Mesenteric fat pad (tissue), 1 donor: ENCODE measurements around the gene ANKRD33B. TPM values are rescaled to one million over a fixed set of nuclear protein-coding genes. Genes with fewer than 3 reads are reported as not detected.

Experiments
- DNase-seq: peaks from one replicate; pipeline ENCODE4 v3.0.0-alpha.2; 2020; ENCODE audit warnings: low spot score
- total RNA-seq: library from RNA; stranded (reverse); fragmentation: NEBNext Ultra II Directional; extraction: Animal tissue kit (Norgen Biotek cat#: 25700); gene quantifications from one replicate; pipeline ENCODE4 v1.2.1, GENCODE V29; 2021
- donor health status: DM: yes; HTN: yes; CAD: no.

The ANKRD33B gene
- total RNA-seq, 1 donor from 2014 or later = 5.7 TPM

GRCh38 chr5:10671041-10672008, 107.5 kb downstream of the ANKRD33B start:
- DNase-seq = no peak

GRCh38 chr5:10672146-10673016, 108.5 kb downstream of the ANKRD33B start:
- no peak for DNase-seq

- DNase-seq = peak; percentile 33
Observed at GRCh38 chr5:10673017-10673389, 109.1 kb downstream of the ANKRD33B start.

- DNase-seq = peak; percentile 76
Observed at GRCh38 chr5:10673407-10673806, 109.5 kb downstream of the ANKRD33B start.

- DNase-seq = peak; percentile 78
Observed at GRCh38 chr5:10674096-10674495, 110.2 kb downstream of the ANKRD33B start.

- peak; percentile 45 for DNase-seq
Observed at GRCh38 chr5:10674582-10674981, 110.7 kb downstream of the ANKRD33B start.

GRCh38 chr5:10675177-10675700, 111.4 kb downstream of the ANKRD33B start:
- peak; percentile 71 for DNase-seq

- DNase-seq = peak; percentile 53
Observed at GRCh38 chr5:10676224-10676623, 112.4 kb downstream of the ANKRD33B start.

GRCh38 chr5:10676946-10677345, 113.1 kb downstream of the ANKRD33B start:
- peak; percentile 57 for DNase-seq

GRCh38 chr5:10677533-10677932, 113.7 kb downstream of the ANKRD33B start:
- DNase-seq = peak; percentile 55

GRCh38 chr5:10678244-10678643, 114.4 kb downstream of the ANKRD33B start:
- DNase-seq = no peak

- no peak for DNase-seq
Observed at GRCh38 chr5:10679336-10679988, 115.6 kb downstream of the ANKRD33B start.

- DNase-seq = no peak
Observed at GRCh38 chr5:10680876-10681481, 117.1 kb downstream of the ANKRD33B start.

GRCh38 chr5:10681731-10682679, 118.1 kb downstream of the ANKRD33B start:
- no peak for DNase-seq

GRCh38 chr5:10682801-10683525, 119.1 kb downstream of the ANKRD33B start:
- no peak for DNase-seq

- no peak for DNase-seq
Observed at GRCh38 chr5:10684303-10685086, 120.6 kb downstream of the ANKRD33B start.

GRCh38 chr5:10685115-10685521, 121.2 kb downstream of the ANKRD33B start:
- no peak for DNase-seq

GRCh38 chr5:10686890-10687289, 123.0 kb downstream of the ANKRD33B start:
- no peak for DNase-seq
